ENCODE results near the gene TRIOBP.

The TRIOBP gene

DNA sequence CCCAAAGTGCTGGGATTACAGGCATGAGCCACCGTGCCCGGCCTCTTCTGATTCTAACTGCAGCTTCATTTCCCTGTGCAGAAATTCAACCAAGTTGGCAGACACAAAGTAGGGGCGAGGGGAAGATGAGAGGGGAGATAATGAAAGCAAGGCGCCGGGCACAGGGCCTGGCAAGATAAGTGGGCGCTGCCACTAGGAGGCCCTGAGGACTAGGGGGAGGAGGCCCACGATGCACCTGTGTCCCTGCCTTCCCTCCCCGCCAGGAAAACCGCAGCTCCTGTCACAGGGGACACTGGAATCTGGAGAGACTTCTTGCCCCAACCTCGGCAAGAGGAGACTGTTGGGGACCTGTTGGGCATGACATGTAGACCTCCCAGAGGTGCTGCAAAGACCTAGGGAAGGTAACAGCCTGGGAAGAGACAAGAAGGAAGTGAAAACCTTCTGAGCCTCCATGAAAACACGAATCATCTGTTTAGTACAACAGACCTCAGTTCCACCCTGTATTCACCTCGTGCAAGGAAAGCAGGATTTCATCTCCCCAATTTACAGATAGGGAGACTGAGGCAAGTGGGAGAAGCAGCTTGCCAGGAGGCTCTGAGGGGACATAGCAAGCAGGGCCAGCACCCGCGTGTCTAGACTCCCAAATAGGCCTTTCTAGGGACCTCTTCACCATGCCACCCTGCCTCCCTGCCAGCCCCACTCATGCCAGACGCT is 24.5 kb upstream of the TRIOBP start:
- Histone ChIP-seq H3K27me3 (ENCODE audit: control insufficient read depth, insufficient read depth, low read length) (no peaks in the 10 kb centered on the region), H3K36me3 (ENCODE audit: control insufficient read depth, insufficient read depth, low read length) (no peaks in the 10 kb centered on the region), H3K9ac (ENCODE audit: low read depth, low read length) (no peak overlapping the region), H3K9me3 (ENCODE audit: control insufficient read depth, insufficient read depth, low read length) (no peaks in the 10 kb centered on the region), H3K4me1 (ENCODE audit: control insufficient read depth, insufficient read depth, low read length) (peaks cover 8% of the 10 kb centered on the region; the same call in 1 of the 2 replicates), H3K4me3 (ENCODE audit: low read depth, low read length) (no peak overlapping the region), H3K27ac (ENCODE audit: low read depth, low read length) (no peak overlapping the region)

DNA sequence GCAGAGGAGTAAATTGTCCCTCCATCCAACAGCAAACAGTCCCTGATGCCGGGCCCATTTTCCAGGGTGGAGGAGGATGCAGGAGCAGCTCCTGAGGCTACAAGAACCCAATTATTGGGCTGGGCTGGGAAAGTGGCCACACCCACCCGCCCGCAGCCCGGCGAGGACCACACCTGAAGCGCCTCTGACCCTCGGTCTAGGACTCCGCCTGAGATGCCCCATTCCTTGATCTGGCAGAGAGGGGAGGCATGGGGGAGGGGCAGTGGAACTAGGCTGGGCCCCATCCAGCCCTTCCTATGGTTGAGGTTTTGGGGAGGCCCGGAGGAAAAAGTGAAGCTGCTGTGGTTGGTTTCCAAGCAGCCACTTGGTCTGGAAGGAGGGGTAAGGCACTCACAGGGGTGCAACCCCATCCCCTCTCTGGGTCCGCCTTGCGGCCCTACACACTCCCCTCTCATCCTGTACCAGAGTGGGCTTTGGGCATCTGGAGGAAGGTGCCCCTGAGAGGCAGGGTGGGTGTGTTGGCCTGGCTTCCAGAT is 23.9 kb upstream of the TRIOBP start:
- no peaks in the 10 kb centered on the region for H3K36me3 ChIP-seq (ENCODE audit: control insufficient read depth, insufficient read depth, low read length)
- H3K4me1 ChIP-seq (ENCODE audit: control insufficient read depth, insufficient read depth, low read length) = 0 out of 2 replicates have a peak, but pooled peaks cover 7% of the 10 kb centered on the region
- no peak overlapping the region for H3K27ac ChIP-seq (ENCODE audit: low read depth, low read length)
- no peak overlapping the region for H3K4me3 ChIP-seq (ENCODE audit: low read depth, low read length)
- no peak overlapping the region for H3K9ac ChIP-seq (ENCODE audit: low read depth, low read length)
- no peaks in the 10 kb centered on the region for H3K27me3 ChIP-seq (ENCODE audit: control insufficient read depth, insufficient read depth, low read length)
- no peaks in the 10 kb centered on the region for H3K9me3 ChIP-seq (ENCODE audit: control insufficient read depth, insufficient read depth, low read length)

DNA sequence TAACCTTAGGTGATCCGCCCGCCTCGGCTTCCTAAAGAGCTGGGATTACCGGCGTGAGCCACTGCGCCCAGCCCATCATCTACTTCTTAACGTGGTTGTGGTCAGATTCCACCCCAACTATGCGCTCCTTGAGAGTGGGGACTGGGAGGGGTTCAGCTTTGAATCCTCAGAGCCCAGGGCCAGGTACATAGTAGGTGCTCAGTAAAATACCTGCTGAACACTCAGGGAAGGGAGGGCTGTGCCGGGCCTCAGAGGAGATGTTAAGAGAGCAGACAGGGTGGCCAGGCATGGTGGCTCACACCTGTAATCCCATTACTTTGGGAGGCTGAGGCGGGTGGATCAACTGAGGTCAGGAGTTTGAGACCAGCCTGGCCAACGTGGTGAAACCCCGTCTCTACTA is 22.6 kb upstream of the TRIOBP start:
- no peak overlapping the region for H3K27ac ChIP-seq (ENCODE audit: low read depth, low read length)
- no peaks in the 10 kb centered on the region for H3K9me3 ChIP-seq (ENCODE audit: control insufficient read depth, insufficient read depth, low read length)
- H3K27me3 ChIP-seq (ENCODE audit: control insufficient read depth, insufficient read depth, low read length) = no peaks in the 10 kb centered on the region
- no peak overlapping the region for H3K9ac ChIP-seq (ENCODE audit: low read depth, low read length)
- no peaks in the 10 kb centered on the region for H3K36me3 ChIP-seq (ENCODE audit: control insufficient read depth, insufficient read depth, low read length)
- no peak overlapping the region for H3K4me3 ChIP-seq (ENCODE audit: low read depth, low read length)
- 0 out of 2 replicates have a peak, but pooled peaks cover 7% of the 10 kb centered on the region for H3K4me1 ChIP-seq (ENCODE audit: control insufficient read depth, insufficient read depth, low read length)

DNA sequence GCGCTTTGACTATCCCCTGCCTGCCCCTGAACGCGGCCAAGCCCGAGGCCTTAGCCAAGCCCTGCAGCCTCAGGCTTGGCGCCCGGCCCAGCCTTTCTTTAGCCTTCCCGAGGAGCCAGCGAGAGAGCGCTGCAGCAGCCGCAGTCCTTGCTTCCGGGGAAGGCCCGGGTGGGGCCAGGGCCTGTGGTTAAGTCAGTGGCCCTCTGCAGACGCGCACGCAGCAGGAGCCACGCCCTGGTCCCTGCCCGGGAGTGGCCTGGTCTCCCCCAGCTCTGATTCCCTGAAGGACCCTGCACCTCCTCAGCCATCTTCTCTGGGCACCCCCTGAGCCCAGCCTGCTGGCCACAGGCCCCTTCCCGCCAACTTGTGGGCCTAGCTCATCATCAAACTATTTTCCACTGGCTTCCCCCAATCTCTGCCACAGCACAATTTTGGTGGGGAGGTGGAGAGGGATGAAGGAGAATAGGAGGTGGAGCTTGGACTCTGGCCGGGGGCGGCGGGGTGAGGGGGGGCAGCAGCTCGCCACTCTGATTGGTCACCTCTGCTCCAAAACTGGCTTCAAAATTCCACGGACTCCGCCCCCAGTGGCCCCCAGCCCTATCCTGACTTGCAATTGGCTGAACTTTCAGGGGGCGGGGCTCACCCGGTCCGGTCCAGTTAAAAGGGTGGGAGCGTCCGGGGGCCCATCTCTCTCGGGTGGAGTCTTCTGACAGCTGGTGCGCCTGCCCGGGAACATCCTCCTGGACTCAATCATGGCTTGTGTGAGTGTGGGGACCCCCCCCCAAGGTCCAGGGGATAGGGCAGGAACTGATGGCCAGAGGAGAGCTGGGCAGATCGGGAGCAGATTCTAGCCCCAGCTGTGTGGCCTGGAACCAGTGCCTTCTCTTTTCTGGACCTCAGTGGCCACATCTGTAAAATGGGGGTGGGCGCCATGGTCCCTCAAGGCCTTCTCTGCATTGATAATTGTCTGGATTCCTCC is 21.6 kb upstream of the TRIOBP start, which contains the start of gene LGALS1:
LGALS1 (plus strand) TSS at position 686 of the 979 bp plus-strand sequence; CDS start at position 753, 67 bp downstream.
- Histone ChIP-seq H3K27me3 (ENCODE audit: control insufficient read depth, insufficient read depth, low read length) (no peaks in the 10 kb centered on the region), H3K4me1 (ENCODE audit: control insufficient read depth, insufficient read depth, low read length) (0 out of 2 replicates have a peak, but pooled peaks cover 7% of the 10 kb centered on the region), H3K36me3 (ENCODE audit: control insufficient read depth, insufficient read depth, low read length) (no peaks in the 10 kb centered on the region), H3K9ac (ENCODE audit: low read depth, low read length) (no peak within 1 kb of the TSS), H3K9me3 (ENCODE audit: control insufficient read depth, insufficient read depth, low read length) (no peaks in the 10 kb centered on the region), H3K27ac (ENCODE audit: low read depth, low read length) (peak within 1 kb of the TSS; percentile 70), H3K4me3 (ENCODE audit: low read depth, low read length) (peak within 1 kb of the TSS; percentile 67)

DNA sequence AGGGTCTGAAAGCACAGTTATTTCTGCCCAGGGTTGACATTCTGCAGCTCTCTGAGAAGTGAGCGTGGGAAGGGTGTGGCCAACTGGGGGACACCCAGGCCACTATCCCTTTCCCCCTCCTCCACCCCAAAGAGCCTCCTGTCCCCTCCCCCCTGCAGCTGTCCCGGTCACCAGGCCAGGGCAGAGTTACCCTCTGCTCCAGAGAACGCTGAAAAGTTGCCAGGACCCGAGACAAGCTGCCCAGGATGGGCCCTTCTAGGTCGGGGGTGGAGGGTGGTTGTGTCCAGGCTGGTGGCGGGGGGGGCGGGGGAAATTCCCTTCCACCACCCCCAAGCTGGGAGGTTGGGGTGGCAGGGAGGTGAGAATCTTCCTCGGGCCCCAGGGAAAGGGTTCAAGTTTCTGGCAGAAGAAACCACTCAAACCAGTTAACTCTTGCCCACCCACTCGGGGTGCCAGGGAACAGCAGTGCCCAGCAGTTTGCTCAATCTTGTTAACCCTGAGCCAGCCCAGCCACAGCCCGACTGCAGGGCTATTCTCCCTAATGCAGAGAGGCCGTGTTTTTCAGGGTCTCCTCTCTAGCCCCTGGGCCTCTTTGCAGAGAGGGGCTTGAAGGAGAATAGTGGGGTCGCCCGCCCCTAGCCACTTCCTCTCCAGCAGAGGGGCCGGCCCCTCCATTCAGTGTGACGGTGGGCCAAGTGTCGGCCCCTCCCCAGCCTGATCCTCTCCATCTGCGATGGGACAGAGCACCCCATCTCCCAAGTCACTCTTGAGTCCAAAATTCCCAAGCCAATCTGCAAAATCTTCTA is 20.7 kb upstream of the TRIOBP start:
- Histone ChIP-seq H3K36me3 (ENCODE audit: control insufficient read depth, insufficient read depth, low read length) (no peaks in the 10 kb centered on the region), H3K4me3 (ENCODE audit: low read depth, low read length) (peak overlapping the region; percentile 67), H3K9ac (ENCODE audit: low read depth, low read length) (no peak overlapping the region), H3K27ac (ENCODE audit: low read depth, low read length) (peak overlapping the region; percentile 70), H3K27me3 (ENCODE audit: control insufficient read depth, insufficient read depth, low read length) (no peaks in the 10 kb centered on the region), H3K4me1 (ENCODE audit: control insufficient read depth, insufficient read depth, low read length) (0 out of 2 replicates have a peak, but pooled peaks cover 7% of the 10 kb centered on the region), H3K9me3 (ENCODE audit: control insufficient read depth, insufficient read depth, low read length) (no peaks in the 10 kb centered on the region)

DNA sequence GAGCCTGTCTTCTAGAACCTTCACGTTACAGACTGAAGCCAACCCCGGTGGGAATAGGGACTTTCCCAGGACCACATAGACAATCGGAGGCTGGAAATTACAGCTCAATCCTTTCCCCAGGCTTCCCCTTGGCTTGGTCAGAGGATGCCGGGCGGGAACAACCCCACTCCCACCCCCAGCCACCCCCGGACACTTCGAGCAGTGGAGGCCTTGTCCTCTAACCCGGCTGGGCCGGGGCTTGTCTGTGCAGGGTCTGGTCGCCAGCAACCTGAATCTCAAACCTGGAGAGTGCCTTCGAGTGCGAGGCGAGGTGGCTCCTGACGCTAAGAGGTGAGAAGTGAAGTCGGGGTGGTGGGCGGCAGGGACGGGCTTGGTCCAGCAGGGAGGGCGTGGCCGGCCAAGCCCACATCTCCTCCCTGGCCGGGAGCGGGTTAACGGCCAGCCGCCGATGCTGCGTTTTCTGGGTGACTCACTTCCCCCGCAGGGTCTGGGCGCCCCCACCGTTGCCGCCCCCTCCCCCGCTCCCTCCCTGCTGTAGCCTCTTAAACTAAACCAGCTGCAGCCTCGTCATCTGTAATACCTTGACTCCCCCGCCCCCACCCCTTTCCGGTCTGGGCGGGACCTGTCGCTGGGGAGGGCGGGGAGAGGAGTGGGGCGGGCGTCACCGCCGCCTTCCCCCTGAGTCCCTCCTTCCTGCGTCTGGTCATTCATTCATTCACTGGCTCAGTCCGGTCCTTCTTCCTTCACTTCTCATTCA is 19.9 kb upstream of the TRIOBP start:
- H3K9me3 ChIP-seq (ENCODE audit: control insufficient read depth, insufficient read depth, low read length) = no peaks in the 10 kb centered on the region
- peak overlapping the region; percentile 67 for H3K4me3 ChIP-seq (ENCODE audit: low read depth, low read length)
- H3K9ac ChIP-seq (ENCODE audit: low read depth, low read length) = no peak overlapping the region
- H3K4me1 ChIP-seq (ENCODE audit: control insufficient read depth, insufficient read depth, low read length) = 0 out of 2 replicates have a peak, but pooled peaks cover 7% of the 10 kb centered on the region
- no peaks in the 10 kb centered on the region for H3K27me3 ChIP-seq (ENCODE audit: control insufficient read depth, insufficient read depth, low read length)
- no peaks in the 10 kb centered on the region for H3K36me3 ChIP-seq (ENCODE audit: control insufficient read depth, insufficient read depth, low read length)
- H3K27ac ChIP-seq (ENCODE audit: low read depth, low read length) = peak overlapping the region; percentile 70

DNA sequence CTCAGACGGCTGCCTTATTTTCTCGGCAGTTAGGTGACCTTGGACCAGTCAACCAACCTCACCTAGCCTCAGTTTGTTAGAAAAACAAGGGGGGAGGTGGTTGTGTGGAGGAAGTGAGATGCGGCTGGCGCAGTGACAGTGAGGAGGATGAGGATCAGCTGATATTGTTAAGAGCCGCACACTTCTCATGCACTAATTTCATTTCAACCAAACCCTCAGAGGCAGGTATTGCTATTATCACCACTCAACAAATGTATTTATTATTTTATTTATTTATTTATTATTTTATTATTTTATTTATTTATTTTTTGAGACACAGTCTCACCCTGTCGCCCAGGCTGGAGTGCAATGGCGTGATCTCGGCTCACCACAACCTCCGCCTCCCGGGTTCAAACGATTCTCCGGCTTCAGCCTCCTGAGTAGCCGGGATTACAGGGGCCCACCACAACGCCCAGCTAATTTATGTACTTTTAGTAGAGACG is 19.3 kb upstream of the TRIOBP start:
- peak overlapping the region; percentile 70 for H3K27ac ChIP-seq (ENCODE audit: low read depth, low read length)

DNA sequence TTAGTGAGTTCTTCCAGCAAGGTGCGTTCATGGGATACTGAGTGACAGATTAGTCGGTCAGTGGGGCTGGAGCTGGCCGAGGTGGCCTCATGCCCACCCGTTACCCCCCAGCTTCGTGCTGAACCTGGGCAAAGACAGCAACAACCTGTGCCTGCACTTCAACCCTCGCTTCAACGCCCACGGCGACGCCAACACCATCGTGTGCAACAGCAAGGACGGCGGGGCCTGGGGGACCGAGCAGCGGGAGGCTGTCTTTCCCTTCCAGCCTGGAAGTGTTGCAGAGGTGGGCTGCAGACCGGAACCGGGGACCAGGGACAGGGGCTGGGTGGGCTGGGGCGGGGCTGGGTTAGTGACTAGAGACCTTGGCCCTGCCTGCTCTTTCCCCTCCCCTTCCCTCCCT is 18.5 kb upstream of the TRIOBP start:
- Histone ChIP-seq H3K9me3 (ENCODE audit: control insufficient read depth, insufficient read depth, low read length) (no peaks in the 10 kb centered on the region), H3K36me3 (ENCODE audit: control insufficient read depth, insufficient read depth, low read length) (no peaks in the 10 kb centered on the region), H3K4me1 (ENCODE audit: control insufficient read depth, insufficient read depth, low read length) (0 out of 2 replicates have a peak, but pooled peaks cover 7% of the 10 kb centered on the region), H3K4me3 (ENCODE audit: low read depth, low read length) (no peak overlapping the region), H3K27me3 (ENCODE audit: control insufficient read depth, insufficient read depth, low read length) (no peaks in the 10 kb centered on the region), H3K27ac (ENCODE audit: low read depth, low read length) (no peak overlapping the region), H3K9ac (ENCODE audit: low read depth, low read length) (no peak overlapping the region)

More for the DNA sequence above, 19.3 kb upstream of the TRIOBP start:
- Histone ChIP-seq H3K4me3 (ENCODE audit: low read depth, low read length) (peak overlapping the region; percentile 67), H3K36me3 (ENCODE audit: control insufficient read depth, insufficient read depth, low read length) (no peaks in the 10 kb centered on the region), H3K9me3 (ENCODE audit: control insufficient read depth, insufficient read depth, low read length) (no peaks in the 10 kb centered on the region), H3K9ac (ENCODE audit: low read depth, low read length) (no peak overlapping the region), H3K27me3 (ENCODE audit: control insufficient read depth, insufficient read depth, low read length) (no peaks in the 10 kb centered on the region), H3K4me1 (ENCODE audit: control insufficient read depth, insufficient read depth, low read length) (0 out of 2 replicates have a peak, but pooled peaks cover 7% of the 10 kb centered on the region)

DNA sequence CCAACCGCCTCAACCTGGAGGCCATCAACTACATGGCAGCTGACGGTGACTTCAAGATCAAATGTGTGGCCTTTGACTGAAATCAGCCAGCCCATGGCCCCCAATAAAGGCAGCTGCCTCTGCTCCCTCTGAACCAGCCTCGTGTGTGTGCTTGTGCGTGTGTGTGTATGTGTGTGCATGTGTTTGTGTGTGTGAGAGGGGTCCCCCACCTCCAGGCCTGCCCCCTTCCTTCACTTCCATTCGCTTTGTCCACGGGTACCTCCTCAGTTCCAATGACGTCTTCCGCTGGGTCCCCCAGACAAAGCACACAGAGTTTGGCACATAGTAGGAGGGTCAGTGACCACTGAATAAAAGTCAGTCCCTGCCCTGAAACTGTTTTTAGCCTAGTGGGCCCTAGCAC is 17.2 kb upstream of the TRIOBP start:
- H3K4me3 ChIP-seq (ENCODE audit: low read depth, low read length) = no peak overlapping the region
- H3K27ac ChIP-seq (ENCODE audit: low read depth, low read length) = no peak overlapping the region
- H3K9ac ChIP-seq (ENCODE audit: low read depth, low read length) = no peak overlapping the region

More for the DNA sequence above, 17.2 kb upstream of the TRIOBP start:
- H3K27me3 ChIP-seq (ENCODE audit: control insufficient read depth, insufficient read depth, low read length) = no peaks in the 10 kb centered on the region
- no peaks in the 10 kb centered on the region for H3K36me3 ChIP-seq (ENCODE audit: control insufficient read depth, insufficient read depth, low read length)
- H3K9me3 ChIP-seq (ENCODE audit: control insufficient read depth, insufficient read depth, low read length) = no peaks in the 10 kb centered on the region
- 0 out of 2 replicates have a peak, but pooled peaks cover 7% of the 10 kb centered on the region for H3K4me1 ChIP-seq (ENCODE audit: control insufficient read depth, insufficient read depth, low read length)
